OCI-LY3 (cell line): ENCODE data around the gene PCP4L1.

Experiments
- H2AFZ ChIP-seq: fragments of 200-600, 300-600 bp; shearing (Covaris generic); 2 replicates; pipeline ENCODE4 v1.6.0; 2014; ENCODE audit warnings: antibody characterized with exemption, low read depth, low read length
- H3K27ac ChIP-seq: fragments of 200-600, 300-600 bp; sonication (generic); 2 replicates; pipeline ENCODE4 v1.5.1; 2014; ENCODE audit warnings: mild to moderate bottlenecking, low read length, moderate library complexity, mixed read lengths
- H3K27me3 ChIP-seq: fragments of 200-600, 300-600 bp; sonication (generic); 2 replicates; pipeline ENCODE4 v1.6.1; 2014; ENCODE audit warnings: low read depth, low read length, mixed read lengths
- H3K36me3 ChIP-seq: fragments of 200-600, 300-600 bp; sonication (generic); replicated peaks from 2 replicates; pipeline ENCODE3; 2014; ENCODE audit warnings: low read depth, low read length, mixed read lengths
- H3K4me1 ChIP-seq: fragments of 300-600, 200-600 bp; sonication (generic); 2 replicates; pipeline ENCODE4 v1.6.1; 2014; ENCODE audit warnings: low read length, mixed read lengths
- H3K4me2 ChIP-seq: fragments of 200-600, 300-600 bp; sonication (generic); 2 replicates; pipeline ENCODE4 v1.6.1; 2014; ENCODE audit warnings: low read length, mixed read lengths
- H3K4me3 ChIP-seq: fragments of 300-600, 200-600 bp; sonication (generic); 2 replicates; pipeline ENCODE4 v1.5.1; 2014; ENCODE audit warnings: antibody characterized with exemption, mild to moderate bottlenecking, low read length, moderate library complexity
- H3K79me2 ChIP-seq: fragments of 300-600, 200-600 bp; shearing (Covaris generic); 2 replicates; pipeline ENCODE4 v1.6.1; 2014; ENCODE audit warnings: mild to moderate bottlenecking, low read length, mixed read lengths
- H3K9ac ChIP-seq: fragments of 300-600, 200-600 bp; shearing (Covaris generic); 2 replicates; pipeline ENCODE4 v1.6.0; 2014; ENCODE audit warnings: mild to moderate bottlenecking, low read length, moderate library complexity
- H3K9me3 ChIP-seq: fragments of 200-600, 300-600 bp; shearing (Covaris generic); 2 replicates; pipeline ENCODE4 v1.6.1; 2014; ENCODE audit warnings: low read length, mixed read lengths; ENCODE audit not compliant: insufficient read depth
- H4K20me1 ChIP-seq: fragments of 200-600, 300-600 bp; sonication (generic); 2 replicates; pipeline ENCODE4 v1.6.1; 2016; ENCODE audit warnings: low read length, mixed read lengths; ENCODE audit not compliant: insufficient read depth
- EZH2phosphoT487 ChIP-seq: fragments of 200-600 bp; shearing (Covaris generic); IDR thresholded peaks from 2 replicates; pipeline ENCODE4 v1.6.1; 2018; ENCODE audit warnings: antibody characterized with exemption, mixed run types, low read depth
- TF ChIP-seq, protein P1 (sequence below): fragments of 200-600, 300-600 bp; sonication (generic); IDR thresholded peaks from 2 replicates; pipeline ENCODE4 v1.5.1; 2014; ENCODE audit warnings: antibody characterized with exemption, low read length, low read depth

PCP4L1 gene

DNA sequence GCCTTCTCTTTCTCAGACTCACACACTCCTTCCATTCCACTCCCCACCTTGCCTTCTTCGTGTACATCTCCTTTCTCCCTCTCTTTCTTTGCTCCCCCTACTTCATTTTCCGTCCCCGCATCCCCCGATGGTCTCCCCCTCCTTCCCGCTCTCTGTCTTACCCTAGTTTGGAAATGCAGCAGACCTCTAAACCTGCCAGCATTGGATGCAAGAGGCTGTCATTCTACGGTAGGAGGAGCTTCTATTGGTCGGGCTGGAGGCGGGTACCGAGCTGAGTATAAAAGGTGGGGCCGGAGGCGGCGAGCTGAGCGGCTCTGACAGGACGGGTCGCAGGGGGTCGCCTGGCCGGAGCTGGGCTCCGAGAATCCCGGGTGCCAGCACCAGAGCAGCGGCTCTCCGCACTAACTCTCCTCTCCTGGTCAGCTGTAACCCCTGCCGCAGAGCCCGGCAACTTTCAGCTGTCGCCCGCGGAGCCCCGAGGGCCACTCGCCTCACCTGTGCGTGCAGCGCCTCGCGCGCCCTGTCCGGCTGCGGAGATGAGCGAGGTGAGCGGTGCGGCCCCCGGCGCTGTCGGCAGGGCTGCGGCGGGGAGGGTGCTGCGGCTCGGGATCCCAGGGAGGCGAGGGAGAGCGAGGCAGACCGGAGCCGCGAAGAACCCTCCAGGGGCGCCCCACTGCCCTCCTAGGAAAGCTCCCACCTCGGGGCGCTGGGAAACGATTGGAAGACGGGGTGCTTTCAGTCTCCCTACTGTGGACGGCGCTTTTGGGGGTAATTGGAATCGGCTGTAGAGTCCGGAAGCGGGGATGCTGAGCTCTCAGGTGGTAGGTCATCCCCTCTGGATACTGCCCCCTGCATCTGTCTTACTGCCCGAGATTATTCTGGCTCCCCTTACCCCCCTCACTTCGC lies at the start of gene PCP4L1:
TSS of gene PCP4L1 (plus strand) at position 307 of the 906 bp plus-strand sequence. CDS start at position 537, 230 bp downstream.
- H3K4me2 ChIP-seq = no peak within 1 kb of the TSS
- no peak within 1 kb of the TSS for H3K9ac ChIP-seq
- H3K4me3 ChIP-seq = no peak within 1 kb of the TSS

DNA sequence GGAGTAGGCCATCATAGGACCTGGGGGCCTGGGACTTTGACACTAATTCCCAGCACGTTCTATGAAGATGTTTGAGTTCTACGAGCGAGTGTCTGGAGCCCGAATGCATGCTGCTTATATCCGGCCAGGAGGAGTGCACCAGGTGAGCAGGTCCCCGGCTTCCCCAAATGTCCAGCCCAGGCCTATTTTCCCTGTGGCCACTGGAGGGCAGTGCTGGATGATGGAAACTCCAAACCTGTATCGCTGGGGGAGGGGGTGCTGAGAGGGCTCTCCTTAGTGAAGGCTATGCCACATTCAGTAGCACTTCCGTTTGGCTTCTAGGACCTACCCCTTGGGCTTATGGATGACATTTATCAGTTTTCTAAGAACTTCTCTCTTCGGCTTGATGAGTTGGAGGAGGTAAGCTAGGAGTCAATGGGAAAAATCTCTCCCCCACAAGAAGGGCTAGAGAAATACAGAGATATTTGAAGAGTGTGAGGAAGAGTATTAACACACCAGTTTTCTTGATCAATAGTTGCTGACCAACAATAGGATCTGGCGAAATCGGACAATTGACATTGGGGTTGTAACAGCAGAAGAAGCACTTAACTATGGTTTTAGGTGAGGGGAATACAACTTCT lies 48.6 kb upstream of the PCP4L1 start:
- H3K79me2 ChIP-seq = no peaks in the 10 kb centered on the region
- no peak for TF ChIP-seq EZH2phosphoT487
- TF ChIP-seq, protein P1, sequence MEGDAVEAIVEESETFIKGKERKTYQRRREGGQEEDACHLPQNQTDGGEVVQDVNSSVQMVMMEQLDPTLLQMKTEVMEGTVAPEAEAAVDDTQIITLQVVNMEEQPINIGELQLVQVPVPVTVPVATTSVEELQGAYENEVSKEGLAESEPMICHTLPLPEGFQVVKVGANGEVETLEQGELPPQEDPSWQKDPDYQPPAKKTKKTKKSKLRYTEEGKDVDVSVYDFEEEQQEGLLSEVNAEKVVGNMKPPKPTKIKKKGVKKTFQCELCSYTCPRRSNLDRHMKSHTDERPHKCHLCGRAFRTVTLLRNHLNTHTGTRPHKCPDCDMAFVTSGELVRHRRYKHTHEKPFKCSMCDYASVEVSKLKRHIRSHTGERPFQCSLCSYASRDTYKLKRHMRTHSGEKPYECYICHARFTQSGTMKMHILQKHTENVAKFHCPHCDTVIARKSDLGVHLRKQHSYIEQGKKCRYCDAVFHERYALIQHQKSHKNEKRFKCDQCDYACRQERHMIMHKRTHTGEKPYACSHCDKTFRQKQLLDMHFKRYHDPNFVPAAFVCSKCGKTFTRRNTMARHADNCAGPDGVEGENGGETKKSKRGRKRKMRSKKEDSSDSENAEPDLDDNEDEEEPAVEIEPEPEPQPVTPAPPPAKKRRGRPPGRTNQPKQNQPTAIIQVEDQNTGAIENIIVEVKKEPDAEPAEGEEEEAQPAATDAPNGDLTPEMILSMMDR = peak; percentile 92

More for the DNA sequence above, at the start of gene PCP4L1:
- Histone ChIP-seq H3K27me3 (peaks cover 30% of the 10 kb centered on the region), H3K27ac (no peak within 1 kb of the TSS), H2AFZ (no peak within 1 kb of the TSS), H3K79me2 (no peaks in the 10 kb centered on the region), H3K4me1 (peaks cover 20% of the 10 kb centered on the region), H3K36me3 (no peaks in the 10 kb centered on the region), H4K20me1 (no peaks in the 10 kb centered on the region), H3K9me3 (peaks cover 9% of the 10 kb centered on the region; the same call in 1 of the 2 replicates)
- TF ChIP-seq, protein P1 = no peak
- no peak for TF ChIP-seq EZH2phosphoT487

DNA sequence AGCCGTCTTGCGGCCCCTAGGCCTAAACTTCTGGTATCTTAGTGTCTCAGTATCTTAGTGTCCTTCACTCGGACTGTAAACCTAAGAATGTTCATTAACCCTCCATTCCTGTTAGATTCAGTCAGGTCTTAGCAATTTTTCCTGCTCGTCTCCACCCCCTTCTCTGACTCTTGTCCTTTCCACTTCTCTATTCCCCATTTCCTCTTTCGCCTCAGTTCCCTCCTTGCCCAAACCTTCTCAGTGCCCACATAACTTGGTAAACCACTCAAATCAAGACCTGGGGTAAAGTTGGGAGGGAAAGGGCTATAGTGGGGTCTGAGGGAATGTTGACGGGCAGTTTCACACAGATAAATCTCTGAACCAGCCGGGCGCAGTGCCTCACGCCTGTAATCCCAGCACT lies 44.2 kb upstream of the PCP4L1 start:
- no peak for TF ChIP-seq EZH2phosphoT487
- TF ChIP-seq, protein P1 = no peak
- H3K36me3 ChIP-seq = peaks cover 45% of the 10 kb centered on the region

More for the DNA sequence above, 48.6 kb upstream of the PCP4L1 start:
- H3K27ac ChIP-seq = no peak overlapping the region
- no peak overlapping the region for H3K4me2 ChIP-seq
- H4K20me1 ChIP-seq = no peaks in the 10 kb centered on the region
- no peak overlapping the region for H3K9ac ChIP-seq
- no peak overlapping the region for H3K4me3 ChIP-seq
- H3K4me1 ChIP-seq = peaks cover 3% of the 10 kb centered on the region; the same call in 1 of the 2 replicates
- H3K27me3 ChIP-seq = no peaks in the 10 kb centered on the region
- H3K36me3 ChIP-seq = peaks cover 71% of the 10 kb centered on the region
- H2AFZ ChIP-seq = no peak overlapping the region
- H3K9me3 ChIP-seq = no peaks in the 10 kb centered on the region

DNA sequence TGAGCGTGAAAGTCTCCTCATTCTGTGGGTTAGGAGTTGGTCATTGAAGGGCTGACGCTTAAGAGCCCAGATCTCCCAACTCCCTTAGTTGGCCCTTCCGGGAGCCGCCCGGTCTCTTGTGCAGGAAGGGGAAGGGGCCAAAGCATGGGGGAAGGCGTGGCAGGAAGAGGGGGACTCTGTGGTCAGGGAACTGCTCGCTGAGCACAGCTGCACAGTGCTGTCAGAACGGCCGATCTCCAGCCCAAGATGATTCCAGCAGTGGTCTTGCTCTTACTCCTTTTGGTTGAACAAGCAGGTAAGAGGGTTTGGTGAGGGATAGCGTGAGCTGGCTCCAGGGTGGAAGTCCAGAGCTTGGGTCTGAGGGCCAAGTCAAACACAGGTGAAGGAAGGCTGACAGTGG lies 43.5 kb upstream of the PCP4L1 start, which contains the start of gene FCER1G:
TSS of gene FCER1G (plus strand) at position 220 of the 400 bp plus-strand sequence. CDS start at position 247, 27 bp downstream.
- H3K79me2 ChIP-seq = no peaks in the 10 kb centered on the region
- no peaks in the 10 kb centered on the region for H4K20me1 ChIP-seq
- peaks cover 5% of the 10 kb centered on the region for H3K4me1 ChIP-seq
- no peak within 1 kb of the TSS for H3K4me2 ChIP-seq
- H3K27me3 ChIP-seq = no peaks in the 10 kb centered on the region
- peaks cover 41% of the 10 kb centered on the region for H3K36me3 ChIP-seq
- TF ChIP-seq EZH2phosphoT487 = no peak
- TF ChIP-seq, protein P1 = no peak
- no peak within 1 kb of the TSS for H2AFZ ChIP-seq
- no peaks in the 10 kb centered on the region for H3K9me3 ChIP-seq
- H3K9ac ChIP-seq = no peak within 1 kb of the TSS
- H3K27ac ChIP-seq = no peak within 1 kb of the TSS
- H3K4me3 ChIP-seq = no peak within 1 kb of the TSS

More for the DNA sequence above, 44.2 kb upstream of the PCP4L1 start:
- peaks cover 7% of the 10 kb centered on the region for H3K4me1 ChIP-seq
- no peak overlapping the region for H3K4me3 ChIP-seq
- H3K27me3 ChIP-seq = no peaks in the 10 kb centered on the region
- no peaks in the 10 kb centered on the region for H3K9me3 ChIP-seq
- H3K9ac ChIP-seq = no peak overlapping the region
- no peaks in the 10 kb centered on the region for H3K79me2 ChIP-seq
- no peak overlapping the region for H2AFZ ChIP-seq
- no peaks in the 10 kb centered on the region for H4K20me1 ChIP-seq
- H3K27ac ChIP-seq = no peak overlapping the region
- no peak overlapping the region for H3K4me2 ChIP-seq
